Femur (tissue), 1 donor: ENCODE data around the gene CDH4.

ENCODE experiments used
- DNase-seq: peaks from one replicate; pipeline ENCODE4 v3.0.0-alpha.2; 2017

The CDH4 gene

DNA sequence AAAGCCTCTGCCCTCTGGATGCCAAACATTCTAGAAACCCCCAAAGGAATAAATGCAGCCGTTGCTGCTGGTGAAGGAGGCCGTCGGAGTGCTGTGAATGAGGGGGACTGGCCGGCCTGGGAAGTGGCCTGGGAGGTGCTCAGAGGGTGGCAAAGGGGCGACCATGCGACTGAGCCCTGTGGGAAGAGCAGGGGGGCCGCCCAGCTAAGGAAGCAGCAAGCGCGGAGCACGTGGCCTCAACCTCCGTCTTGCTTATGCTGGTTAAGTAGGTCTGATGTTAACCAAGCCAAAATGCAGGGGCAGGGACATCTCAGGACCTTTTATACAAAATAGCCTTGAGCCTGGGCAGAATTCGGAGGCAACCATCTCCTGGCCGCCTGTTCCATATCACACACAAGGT lies 432.1 kb downstream of the CDH4 start:
- no peak for DNase-seq

DNA sequence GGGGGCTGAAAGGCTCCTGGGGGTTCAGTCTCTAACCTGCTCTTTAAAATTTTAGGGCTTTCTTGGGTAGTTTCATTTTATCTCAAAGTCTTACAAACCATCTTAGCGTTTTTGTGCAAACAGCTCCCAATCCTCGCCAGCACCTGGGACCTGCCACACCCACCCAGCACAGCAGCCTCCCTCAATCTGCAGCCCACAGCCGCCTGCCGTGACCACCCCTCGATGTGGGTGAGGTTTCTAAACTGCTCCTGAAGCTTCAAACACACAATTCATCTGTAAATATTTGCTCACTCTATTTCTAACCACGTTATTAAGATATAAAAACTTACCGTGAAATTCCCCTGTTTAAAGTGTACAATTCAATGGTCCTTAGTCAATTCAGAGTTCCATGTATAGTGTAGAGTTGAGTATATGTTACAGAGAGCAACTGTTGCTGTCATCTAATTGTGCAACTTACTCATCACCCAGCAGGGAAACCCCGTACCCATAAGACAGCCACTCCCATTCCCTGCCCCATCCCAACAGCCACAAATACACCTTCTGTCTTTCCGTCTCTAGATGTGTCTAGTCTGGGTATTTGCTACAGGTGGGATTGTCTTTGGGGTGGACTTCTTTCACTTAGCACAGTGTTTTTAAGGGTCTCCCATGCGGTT lies 432.6 kb downstream of the CDH4 start:
- no peak for DNase-seq

DNA sequence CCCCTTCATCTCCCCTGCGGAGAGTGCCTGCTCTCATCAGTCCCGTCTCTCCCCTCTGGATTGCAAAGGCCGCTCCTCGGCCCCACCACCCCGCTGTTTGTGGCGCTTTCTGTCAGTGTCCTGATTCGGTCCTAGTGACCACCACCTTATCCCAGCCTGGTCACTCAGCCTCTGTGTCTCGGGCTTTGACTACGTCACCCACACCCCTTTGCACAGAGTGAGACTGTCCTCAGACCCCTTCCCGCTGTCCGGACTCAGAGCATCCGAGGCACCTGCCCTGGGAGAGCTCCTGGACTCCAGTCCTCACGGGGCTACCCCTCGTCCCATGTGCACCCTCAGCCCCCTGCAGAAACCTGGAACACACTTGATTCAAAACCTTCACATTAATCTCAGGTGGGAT lies 433.4 kb downstream of the CDH4 start:
- DNase-seq, result no peak

DNA sequence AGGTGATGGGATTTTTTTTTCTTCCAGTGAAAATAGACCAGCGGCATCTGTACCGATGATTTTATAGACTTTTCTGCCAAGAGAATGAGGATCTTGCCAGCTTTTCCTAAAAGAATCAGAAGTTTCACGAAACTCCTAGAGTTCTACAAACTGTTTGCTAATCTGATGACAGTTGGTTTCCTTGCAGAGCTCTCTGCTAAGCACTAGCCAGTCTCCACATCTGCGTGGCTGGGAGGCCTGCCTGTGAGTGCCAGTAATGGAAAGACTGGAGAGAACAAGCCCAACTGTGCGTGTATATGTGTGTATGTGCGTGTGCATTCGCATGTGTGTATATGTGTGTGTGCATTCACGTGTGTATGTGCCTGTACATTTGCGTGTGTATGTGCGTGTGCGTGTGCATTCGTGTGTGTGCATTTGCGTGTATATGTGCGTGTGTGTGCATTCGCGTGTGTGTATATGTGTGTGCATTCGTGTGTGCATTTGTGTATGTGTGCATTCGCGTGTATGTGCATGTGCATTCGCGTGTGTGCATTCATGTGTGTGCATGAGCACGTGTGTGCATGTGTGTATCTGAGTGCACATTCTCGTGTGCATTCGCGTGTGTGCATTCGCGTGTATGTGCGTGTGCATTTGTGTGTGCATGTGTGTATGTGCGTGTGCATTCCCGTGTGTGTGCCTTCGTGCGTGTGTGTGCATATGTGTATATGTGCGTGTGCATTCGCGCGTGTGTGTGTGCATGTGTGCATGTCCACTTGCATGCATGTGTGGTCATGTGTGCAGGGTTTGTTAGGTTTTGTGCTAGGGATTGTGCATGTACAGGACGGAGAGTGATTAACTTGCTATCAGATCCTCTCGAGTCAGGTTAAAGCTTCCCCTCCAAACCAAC lies 434.2 kb downstream of the CDH4 start:
- no peak for DNase-seq

DNA sequence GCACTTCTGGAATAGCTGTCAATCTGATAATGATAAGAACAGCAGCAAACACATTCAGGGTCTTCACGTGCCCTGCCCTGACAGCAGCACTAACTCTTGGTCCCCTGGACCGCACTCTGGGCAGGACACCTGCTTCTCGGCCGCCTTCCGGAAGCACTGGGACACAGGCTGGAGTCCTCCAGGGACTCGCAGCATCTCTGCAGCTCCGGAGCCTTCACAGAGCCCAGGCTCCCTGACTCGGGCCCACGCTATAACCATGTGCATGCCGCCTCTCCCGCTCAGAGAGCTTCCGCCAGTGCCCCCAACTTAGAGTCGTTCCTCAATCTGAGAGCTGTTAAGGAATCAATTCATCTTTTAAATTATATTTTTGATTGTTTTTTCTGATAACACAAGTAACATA lies 436.4 kb downstream of the CDH4 start:
- DNase-seq, result no peak

DNA sequence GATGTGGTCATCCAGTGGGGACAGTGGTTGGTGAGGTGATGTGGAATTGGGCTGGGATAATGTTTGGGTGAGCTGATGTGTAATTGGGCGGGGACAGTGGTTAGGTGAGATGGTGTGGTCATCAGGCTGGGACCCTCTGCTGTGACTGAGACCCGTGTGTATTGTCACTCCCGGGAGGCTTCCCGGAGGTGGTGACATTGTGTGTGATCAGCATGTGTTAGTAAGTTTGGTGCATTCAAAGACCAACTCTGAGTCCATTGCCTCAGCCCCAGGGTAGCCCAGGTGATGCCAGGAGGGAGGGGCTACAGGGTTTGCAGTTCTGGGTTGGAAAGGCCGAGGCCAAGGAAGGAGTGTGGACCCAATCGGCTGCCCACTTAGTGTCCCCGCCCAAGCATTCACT lies 438.1 kb downstream of the CDH4 start:
- DNase-seq, result no peak

DNA sequence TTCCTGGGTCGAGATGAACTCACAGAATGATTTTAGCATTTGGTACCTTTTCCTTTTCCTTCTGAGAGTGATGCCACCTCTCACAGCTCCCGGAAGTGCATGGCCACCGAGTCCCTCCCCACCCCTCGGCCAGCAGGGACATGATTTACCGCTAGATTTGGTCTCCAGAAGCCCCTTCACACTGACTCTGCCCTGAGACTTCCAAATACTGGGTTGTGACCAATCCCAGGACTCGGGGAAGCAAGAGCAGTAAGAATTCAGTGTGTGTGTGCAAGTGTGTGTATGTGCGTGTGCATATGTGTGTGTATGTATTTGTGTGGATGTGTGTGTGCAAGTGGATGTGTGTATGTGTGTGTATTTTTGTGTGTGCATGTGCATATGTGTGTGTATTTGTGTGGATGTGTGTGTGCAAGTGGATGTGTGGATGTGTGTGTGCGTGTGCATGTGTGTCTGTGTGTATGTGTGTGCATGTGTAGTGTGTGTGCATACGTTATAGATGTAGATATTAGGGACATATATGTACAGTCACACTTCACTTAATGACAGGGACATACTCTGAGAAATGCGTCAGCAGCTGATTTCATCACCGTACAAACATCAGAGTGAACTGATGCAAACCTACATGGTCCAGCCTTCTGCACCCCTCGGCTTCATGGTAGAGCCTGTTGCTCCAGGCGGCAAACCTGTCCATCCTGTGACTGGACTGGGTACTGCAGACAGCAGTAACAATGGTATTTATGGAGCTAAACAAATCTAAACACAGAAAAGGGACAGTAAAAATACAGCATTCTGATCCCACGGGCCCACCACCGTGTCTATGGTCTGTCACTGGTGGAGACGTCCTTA lies 439.2 kb downstream of the CDH4 start:
- no peak for DNase-seq

DNA sequence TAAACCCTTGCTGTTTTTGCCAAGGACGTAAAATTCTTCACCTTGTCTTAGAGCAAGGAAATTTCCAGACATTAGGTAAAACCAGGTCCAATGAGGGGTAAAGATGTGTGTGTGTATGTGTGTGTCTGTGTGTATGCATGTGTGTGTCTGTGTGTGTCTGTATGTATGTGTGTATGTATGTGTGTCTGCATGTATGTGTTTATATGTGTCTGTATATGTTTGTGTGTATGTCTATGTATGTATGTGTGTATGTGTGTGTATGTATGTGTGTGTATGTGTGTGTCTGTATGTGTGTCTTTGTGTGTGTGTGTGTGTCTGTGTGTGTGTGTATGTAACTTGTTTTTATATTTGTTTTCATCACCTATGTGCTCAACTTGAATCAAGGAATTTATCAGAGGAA lies 439.9 kb downstream of the CDH4 start:
- no peak for DNase-seq

DNA sequence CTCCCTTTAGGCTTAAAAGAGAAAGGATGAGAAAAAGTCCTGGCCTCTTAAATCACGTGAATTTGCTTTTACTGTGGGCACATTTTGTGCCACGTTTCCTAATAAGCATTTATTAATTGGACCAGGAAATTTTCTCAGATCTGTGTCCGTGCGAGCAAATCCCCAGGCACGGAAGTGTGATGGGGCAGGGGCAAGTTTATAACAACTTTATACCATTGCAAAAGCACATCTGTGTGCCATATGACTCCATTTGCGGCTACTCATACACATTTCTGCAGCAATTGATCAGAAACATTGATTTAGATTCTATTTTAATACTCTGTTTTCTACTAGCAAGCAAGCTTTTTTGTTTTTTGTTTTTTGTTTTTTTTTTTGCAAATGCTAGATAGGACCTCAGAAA lies 440.4 kb downstream of the CDH4 start:
- no peak for DNase-seq

DNA sequence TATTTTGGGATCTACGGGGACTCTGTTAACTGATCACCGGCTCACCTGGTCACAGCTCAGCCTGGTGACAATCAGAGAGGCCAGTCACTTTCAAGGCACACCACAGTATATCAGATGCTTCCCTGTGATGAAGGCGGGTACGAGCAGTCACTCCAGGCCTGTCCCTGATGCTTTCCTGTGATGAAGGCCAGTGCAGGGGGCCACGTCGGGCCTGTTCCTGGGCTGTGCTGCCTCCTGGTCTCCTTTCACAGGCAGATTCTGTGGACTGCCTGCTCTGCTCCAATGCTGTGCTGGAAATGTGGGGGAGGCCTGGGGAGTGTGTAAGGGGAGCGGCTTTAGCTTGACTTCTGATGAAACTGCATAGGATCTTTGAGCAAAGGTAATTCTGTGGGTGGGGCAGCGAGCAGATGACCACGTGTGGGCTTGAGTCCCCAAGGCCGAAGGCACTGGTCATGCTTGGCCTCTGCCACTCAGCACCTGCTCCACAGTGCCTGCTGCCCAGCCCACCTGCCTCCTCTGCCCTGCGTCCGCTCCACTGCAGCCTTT lies 441.1 kb downstream of the CDH4 start:
- no peak for DNase-seq

DNA sequence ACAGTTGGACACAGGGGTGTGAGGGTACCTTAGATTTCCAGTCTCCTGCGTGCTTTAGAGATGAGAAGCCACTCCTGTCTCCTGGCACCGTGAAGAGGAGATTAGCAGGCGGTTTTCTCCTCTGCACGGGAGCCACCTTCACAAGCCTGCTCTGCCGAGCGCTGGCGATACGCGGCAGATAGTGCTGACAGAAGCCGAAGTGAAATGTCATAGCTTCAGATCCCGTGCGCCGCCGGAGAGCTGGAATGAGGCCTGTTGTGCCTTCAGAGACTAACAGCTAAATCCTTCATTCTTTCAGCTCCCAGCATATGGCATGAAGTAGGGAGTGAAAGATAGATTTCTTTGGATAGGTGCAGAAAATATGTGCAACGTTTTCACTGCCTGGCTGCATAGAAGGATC lies 442.6 kb downstream of the CDH4 start:
- DNase-seq, result no peak

DNA sequence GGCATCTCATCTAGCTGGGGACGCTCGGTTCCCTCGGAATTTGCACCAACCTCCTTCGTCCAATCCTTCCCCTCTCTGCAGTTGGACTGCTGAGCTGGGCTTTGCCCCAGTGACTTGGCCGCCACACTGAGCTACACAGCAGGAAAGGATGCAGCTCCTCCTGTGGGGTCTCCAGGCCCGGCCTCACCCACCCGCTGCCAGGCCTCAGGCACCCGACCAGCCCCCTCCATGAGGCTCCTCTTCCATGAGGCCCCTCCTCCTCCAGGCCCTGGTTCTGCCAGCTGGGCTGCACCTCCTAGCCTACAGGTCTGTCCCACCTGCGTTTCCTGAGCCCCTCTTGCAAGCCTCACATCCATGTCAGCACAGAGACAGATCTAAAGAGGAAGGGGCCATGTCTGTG lies 443.7 kb downstream of the CDH4 start:
- DNase-seq, result no peak

DNA sequence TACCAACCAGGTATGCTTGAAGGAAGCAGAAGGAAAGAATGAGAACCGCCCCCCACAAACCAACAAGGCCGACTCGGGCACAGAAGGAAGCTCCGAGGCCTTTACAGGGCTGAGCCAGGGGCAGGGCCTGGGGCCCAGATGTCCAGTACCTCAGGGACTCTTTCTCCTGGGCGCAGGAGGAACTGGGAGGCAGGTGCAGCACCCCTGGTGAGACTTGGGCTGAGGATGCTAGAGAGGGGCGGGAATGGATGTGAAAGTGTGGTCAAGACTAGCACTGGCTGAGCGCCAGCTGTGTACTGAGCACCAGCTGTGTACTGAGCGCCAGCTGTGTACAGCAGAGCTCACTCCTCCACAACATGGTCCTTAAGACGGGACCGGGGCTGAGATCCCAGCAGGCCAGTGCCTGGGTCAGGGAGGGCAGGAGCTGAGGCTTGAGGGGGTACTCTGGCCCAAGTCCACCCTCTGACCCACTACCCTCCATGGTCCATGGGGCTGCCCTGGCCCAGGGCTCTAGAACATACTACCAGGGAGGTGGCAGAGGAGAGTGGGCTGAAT lies 444.2 kb downstream of the CDH4 start:
- no peak for DNase-seq

DNA sequence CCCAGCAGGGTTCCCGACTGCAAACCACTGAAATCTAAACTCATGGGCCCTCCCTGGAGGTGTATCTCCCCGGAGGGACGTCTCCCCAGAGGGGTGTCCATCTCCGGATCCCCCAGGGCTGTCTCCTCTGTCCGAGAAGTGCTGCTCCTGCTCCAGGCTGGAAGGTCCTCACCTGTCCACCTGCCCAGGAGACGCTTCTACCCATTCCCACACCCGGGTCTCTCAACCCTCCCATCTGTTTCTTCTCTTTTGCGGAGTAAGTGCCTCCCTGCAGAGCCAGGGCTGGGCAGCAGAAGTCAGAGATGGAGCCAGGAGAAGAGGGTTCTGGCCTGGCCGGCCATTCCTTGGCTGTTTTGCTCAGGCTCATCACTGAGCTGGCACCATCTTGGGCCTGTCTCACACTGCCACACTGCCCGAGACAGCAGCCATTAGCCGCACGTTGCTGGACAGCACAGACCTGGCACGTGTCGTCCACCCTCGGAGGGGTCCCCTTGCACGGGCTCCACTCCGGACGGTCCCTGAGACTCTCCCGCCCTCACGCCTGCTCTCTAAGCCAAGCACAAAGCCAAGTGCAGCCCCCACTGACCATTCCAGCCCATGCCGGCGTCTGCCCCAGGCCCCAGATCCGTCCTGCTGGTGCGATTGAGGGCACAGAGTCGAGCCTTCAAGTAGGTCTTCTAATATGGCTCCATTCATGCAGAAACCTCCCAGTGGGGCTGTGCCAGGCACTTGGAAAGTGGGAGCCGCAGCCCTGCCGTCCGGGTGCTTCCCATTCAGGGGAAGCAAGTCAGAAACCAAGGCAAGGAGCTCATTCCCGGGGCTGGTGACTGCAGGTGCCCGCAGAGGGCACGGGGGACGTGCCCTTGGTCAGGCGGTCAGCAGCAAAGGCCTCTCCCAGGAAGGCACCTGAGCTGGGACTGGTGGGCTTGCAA lies 445.9 kb downstream of the CDH4 start:
- DNase-seq, result no peak

DNA sequence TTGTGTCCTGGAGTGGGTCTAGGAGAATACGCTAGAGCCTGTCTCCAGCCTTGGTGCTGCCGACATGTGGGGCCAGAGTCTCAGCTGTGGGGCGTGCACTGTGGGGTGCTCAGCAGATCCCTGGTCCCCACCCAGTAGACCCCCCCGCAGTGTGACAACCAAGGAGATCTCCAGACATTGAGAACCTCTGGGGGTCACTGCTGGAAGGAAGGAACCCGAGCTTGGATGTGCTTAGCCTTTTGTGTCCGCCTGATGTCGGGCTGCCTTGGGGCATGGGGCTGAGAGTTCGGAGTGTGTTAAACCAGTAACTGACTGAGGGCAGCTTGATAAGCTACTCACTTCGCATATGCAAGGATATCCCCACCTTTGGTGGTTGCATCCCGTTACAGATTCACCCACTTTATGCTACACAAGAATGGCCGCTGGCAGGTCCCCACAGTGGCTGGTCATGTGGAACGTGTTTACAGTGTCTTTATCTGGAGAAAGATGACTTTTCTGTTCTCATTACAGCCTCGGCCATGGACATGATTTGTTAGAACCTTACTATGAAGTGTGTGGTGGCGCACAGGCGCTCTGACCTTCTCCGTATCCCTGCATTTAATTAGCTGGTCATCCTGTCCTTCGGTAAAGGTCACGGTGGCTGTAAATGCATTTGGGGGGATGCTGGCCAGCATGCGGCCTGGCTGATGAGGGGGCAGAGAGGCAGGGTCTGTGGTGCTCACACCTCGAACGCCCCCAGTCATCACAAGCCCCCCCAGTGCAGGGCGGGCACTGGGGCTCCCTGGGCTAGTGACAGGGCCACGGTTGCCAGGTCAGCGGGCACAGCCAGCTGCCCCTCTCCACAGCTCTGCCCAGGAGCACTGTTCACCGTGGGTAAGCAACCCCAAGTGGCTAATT lies 446.8 kb downstream of the CDH4 start:
- DNase-seq, result no peak

DNA sequence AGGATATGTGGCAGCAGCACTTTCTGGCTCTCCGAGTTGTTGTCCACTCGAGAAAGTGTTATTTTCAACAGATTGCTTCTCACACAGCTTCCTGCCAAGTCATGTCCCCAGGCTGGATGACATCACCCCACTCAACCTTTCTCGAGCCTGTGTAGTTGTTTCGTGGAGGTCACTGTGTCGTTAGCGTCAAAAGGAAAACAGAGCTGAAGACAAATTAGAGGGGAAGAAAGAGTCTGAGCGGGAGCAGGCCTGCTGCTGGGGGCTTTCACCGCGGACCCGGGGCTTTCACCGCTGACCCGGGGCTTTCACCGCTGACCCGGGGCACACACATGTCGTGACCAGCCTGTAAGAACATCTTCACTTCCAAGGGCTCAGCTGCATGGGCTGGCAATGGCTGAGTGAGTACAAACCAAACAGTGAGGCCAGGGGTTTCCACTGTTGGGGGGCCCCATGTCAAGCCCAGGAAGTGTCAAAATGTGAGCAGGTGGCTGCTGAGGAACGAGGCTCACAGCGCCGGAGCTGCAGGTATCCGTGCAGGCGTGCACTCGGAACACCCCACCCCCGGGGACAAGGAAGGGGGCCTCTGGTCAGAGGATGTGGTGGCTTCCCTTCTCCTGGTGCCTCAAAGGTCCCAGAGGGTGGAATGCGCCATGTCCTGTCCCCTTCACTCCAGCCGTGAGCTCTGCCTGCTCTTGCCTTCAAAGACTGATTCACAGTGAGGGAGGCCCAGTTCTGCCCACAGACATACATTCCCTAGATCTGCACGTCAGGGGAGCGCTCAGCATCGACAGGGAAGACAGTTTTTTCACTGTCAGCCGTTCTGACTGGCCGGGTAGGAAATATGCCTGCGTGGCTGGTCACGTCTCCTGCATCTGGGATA lies 447.7 kb downstream of the CDH4 start:
- DNase-seq, result peak; percentile 42

DNA sequence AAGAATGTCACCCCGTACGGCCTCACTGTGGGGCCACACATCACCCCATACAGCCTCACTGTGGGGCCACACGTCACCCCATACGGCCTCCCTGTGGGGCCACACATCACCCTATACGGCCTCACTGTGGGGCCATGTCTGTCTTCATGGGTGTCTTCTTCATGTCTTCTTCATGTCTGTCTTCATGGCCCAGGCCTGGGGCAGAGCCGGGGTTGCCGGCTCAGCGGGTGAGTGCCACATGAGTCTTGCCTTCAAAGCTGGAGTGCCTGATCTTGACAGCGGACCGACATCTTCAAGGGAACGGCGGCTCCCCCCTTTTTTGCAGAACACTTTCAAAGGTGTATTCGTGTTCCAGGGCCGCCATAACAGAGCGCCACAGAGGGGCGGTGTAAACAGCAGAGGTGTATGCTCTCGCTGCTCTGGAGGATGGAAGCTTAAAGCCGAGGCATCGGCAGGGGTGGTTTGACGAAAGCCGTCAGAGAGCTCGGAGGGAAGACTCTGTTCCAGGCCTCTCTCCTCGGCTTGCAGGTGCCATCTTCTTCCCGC lies 448.6 kb downstream of the CDH4 start:
- no peak for DNase-seq

DNA sequence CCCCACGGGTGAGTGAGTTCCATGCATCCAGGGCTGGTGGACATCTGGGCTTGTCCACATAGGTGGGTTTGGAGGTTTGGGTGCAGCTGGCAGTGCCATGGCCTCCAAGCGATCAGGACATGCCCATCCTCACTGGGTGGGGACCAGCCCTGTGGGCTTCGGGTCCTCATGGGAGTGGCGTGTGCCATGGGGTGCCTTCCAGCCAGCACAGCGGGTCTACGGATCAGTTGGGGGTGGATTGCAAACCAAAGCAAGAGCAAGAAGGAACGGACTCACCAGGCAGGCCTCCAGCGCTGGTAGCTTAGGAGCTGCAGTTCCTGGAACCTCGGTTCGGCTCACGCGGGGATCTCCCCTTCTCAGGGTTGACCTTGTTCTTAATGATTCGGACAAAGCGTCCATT lies 449.3 kb downstream of the CDH4 start:
- no peak for DNase-seq

DNA sequence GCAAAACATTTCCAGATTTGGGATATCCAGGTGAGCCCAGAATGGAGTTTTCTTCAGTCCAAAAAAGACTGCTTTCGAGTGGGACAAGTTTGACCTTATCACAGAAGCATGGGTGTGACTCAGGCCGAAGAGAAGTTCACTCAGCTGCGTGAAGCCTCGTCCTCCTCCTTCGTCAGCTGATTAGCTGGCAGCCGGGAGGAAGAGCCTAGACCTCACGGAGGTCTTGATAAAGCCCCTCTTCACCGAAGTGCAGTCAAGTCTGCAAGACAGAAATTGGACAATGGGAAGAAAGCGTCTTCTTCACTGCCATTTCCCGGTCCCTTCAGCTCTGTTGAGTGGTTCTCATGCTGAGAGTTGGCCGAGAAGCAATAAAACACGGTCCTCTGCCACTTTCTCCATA lies 449.7 kb downstream of the CDH4 start:
- DNase-seq, result no peak
